Hematopoietic multipotent progenitor cell treated with erythropoietin and hydrocortisone succinate and interleukin-3 and kit ligand, for 6 days (in vitro differentiated cells): Measurements from ENCODE around the gene HOXA6.

Source experiments
- DNase-seq: peaks from one replicate; pipeline ENCODE4 v3.0.0-alpha.2; 2015

The HOXA6 gene

DNA sequence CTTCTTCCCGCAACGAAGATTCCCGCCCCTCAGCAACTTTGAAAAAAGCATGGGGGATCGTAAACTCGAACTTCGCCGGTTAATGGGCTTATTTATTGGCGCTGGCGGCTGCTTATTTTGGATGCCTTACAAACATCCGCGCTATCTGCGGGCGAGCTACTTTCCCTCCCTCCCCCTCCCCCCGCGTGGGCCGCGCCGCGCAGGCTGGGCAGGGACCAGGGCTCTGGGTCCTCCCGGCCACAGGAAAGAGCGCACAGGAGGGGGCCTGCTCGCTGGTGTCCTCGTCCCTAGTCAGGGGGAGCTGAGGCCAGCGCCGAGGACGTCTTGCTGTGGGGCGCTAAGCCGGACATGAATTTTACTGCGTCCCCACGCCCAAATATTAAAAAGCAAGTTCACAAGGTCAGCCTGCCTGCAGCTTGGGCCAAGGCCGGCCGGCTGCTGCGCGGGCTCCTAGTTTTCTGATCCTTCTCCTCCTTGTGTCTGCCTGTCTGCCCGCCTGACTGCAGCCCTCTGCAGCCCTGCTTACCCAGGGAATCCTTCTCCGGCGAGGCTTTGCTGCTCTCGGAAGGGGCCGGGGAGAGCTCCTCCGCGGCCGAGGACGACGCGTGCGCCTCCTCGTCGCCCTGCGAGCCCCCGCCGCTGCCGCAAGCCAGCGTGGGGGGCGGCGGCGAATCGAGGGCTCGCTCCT is 25.4 kb upstream of the HOXA6 start:
- peak; percentile 52 for DNase-seq

DNA sequence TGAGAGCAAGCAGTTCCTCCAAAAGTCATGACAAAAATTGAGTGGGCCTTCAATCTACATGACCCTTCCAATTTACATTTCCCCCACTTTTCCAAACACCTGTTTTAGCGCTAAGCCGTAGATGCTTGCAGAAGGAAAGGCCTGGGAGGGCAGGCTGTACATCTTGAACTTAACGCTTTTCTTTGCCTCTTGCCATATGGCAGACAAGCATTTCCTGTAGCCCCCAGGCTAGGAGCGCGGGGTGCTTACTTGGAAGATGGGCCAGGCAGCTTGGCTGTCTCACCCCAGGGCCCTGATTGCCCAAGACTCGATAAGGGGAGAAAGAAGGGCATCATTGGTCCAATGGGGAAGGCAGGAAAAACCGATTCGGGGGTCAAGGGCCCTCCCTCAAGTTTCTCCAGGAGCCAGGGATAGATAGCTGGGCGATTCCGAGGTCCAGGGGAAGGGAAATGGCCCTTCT is 24.8 kb upstream of the HOXA6 start:
- DNase-seq = peak; percentile 45

GRCh38 chr7:27171637-27172314 is 24.2 kb upstream of the HOXA6 start:
- peak; percentile 59 for DNase-seq

DNA sequence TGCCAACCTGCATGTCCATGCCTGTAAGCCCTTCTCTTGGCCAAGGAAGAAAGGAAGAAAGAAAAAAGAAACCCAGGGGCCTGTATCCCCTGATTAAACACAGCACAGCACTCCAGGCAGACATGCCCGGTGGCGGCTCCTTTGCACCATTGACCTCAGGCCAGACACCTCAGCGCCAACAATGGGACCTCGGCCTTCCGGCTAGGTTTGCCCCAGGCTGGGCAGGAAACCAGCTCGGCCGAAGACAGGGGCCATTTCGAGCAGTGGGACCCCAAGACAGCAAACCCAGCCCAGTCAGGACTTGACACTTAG is 23.7 kb upstream of the HOXA6 start:
- no peak for DNase-seq

- no peak for DNase-seq
These were observed 23.1 kb upstream of the HOXA6 start for GRCh38 chr7:27170426-27171324.

GRCh38 chr7:27169658-27170425 is 22.3 kb upstream of the HOXA6 start:
- peak; percentile 55 for DNase-seq

- DNase-seq = peak; percentile 93
These were observed 20.8 kb upstream of the HOXA6 start for GRCh38 chr7:27168265-27168947.

- DNase-seq = no peak
These were observed 20.3 kb upstream of the HOXA6 start for GRCh38 chr7:27167916-27168264.

DNA sequence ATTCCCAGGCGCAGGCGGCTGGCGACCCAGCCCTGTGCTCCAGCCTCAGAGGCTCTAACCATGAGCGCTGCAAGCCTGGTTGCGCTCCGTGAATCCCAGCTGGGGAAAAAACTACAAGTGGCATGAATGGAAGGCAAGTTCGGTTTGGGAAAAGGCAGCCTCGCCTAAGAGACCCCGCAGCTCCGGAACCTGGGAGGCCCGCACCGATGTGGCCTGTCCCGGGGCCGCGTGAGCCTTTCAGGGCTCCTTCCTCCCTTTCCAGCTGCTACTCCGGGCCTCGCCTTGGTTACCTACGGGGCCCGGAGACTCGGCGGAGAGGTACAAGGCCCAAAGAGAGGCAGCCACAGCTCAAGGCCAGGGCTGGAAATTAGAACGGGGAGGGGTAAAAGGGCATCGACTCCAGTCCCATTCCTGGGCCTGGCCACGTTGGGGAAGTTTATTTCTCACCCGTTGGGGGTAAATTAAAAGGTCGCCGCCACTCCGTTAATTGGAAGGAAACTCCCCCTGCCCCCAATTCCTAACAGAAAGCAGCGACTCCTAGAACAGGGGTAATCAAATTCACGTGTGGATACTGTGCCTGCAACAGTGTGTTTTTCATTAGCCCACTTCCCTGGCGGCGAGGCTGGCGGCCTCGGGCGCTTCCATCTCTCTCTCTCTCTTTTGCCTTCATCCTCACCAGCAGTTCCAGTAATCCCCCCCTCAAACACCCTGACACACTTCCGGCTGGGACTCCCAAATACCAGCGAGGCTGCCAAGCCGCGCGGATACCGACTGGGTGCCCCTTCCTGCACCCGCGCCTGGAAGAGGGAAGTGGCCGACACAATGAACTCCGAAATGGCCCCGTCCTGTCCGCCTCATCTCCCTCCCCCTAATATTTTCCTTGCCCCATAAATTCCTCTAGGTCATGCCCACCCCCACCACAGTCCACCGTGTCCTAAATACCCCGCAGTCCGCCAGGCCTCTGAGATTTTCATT is 19.2 kb upstream of the HOXA6 start:
- DNase-seq = peak; percentile 48

GRCh38 chr7:27165996-27166530 is 18.5 kb upstream of the HOXA6 start:
- no peak for DNase-seq

GRCh38 chr7:27165089-27165995 is 17.8 kb upstream of the HOXA6 start, which contains the start of gene HOXA9:
HOXA9 (minus strand) TSS chr7:27165537; CDS start chr7:27165457, 80 bp downstream.
- DNase-seq = peak; percentile 93

GRCh38 chr7:27164367-27165088 is 17.0 kb upstream of the HOXA6 start:
- DNase-seq = peak; percentile 73

DNA sequence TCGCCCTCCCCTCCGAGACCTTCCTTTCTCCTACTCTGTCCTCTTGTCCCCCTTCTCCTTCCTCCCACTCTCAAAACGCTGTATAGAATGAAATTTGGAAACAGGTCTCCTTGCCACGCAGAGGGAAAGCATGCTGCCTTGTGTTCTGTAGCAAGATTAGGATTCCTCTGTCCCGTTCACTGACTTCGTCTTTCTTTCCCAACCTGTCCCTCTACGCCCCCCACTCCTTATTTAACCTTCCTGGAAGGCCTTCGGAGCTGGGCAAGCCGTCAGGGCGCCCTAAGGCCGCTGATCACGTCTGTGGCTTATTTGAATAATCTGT is 16.4 kb upstream of the HOXA6 start:
- no peak for DNase-seq

DNA sequence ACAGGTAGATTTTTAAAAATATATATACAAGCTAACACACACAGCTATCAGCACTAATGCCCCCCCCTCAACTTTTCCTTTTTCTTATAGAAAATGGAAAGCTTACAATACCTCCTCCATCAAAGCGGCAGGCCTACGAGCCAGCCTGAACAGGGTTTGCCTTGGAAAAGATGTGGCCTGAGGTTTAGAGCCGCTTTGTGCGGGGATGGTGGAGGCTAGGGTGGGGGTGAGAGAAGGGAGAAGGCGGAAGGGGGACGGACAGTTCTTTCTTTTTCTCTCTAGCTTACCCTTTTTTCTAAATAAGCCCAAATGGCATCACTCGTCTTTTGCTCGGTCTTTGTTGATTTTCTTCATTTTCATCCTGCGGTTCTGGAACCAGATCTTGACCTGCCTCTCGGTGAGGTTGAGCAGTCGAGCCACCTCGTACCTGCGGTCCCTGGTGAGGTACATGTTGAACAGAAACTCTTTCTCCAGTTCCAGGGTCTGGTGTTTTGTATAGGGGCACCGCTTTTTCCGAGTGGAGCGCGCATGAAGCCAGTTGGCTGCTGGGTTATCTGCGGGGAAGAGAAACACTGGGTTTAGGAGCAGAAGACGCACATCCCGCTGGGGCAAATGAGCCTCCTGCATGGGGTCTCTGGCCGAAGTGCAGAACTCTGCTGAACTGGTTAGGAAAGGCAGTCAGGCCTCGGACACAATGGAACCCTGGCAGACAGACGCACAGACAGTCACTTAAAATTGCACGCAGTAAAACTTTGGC is 15.9 kb upstream of the HOXA6 start:
- DNase-seq = peak; percentile 45

GRCh38 chr7:27162561-27163287 is 15.2 kb upstream of the HOXA6 start:
- DNase-seq = no peak

- DNase-seq = no peak
These were observed 14.4 kb upstream of the HOXA6 start for GRCh38 chr7:27161721-27162560.
